ENCODE results near the gene CCDC66. TPM values are rescaled to one million over a fixed set of nuclear protein-coding genes. Genes with fewer than 3 reads are reported as not detected.
A peak's percentile ranks its signal among the peaks of the same experiment; 100 is the strongest.

Gene CCDC66
- 10 to 100 TPM; 13.9 to 15.3 TPM for total RNA-seq

GRCh38 chr3:56556908-56557830 lies at the start of gene CCDC66:
CCDC66 (plus strand) TSS chr3:56557175; CDS start chr3:56557243, 68 bp downstream.
- TF ChIP-seq CTCF (IDR thresholded peaks at IDR 0.05), result peak; percentile 72
- Histone ChIP-seq H3K4me3 (peak within 1 kb of the TSS; percentile 83), H3K27ac (peak within 1 kb of the TSS; percentile 72), H3K36me3 (no peaks in the 10 kb centered on the region), H3K9ac (ENCODE audit: low read depth in 2 of 2, low read length in 2 of 2) (peak within 1 kb of the TSS; percentile 69 to 97), H3K27me3 (no peaks in the 10 kb centered on the region), H3K9me3 (no peaks in the 10 kb centered on the region), H3K4me1 (no peaks in the 10 kb centered on the region)
- intact Hi-C loops (cut with DNase I), result no loop called here
- peak; percentile 95 for DNase-seq

GRCh38 chr3:56519641-56520040 lies 37.3 kb upstream of the CCDC66 start:
- H3K9ac ChIP-seq (ENCODE audit: low read depth in 2 of 2, low read length in 2 of 2), result no peak overlapping the region
- DNase-seq, result no peak
- no peaks in the 10 kb centered on the region for H3K27me3 ChIP-seq
- H3K27ac ChIP-seq, result no peak overlapping the region
- no peak overlapping the region for H3K4me3 ChIP-seq
- intact Hi-C loops (cut with DNase I), result no loop called here
- TF ChIP-seq CTCF (IDR thresholded peaks at IDR 0.05), result no peak
- no peaks in the 10 kb centered on the region for H3K36me3 ChIP-seq
- no peaks in the 10 kb centered on the region for H3K9me3 ChIP-seq
- H3K4me1 ChIP-seq, result no peaks in the 10 kb centered on the region

GRCh38 chr3:56522374-56522773 lies 34.6 kb upstream of the CCDC66 start:
- Histone ChIP-seq H3K9me3 (no peaks in the 10 kb centered on the region), H3K4me1 (no peaks in the 10 kb centered on the region), H3K27me3 (no peaks in the 10 kb centered on the region), H3K4me3 (no peak overlapping the region), H3K27ac (no peak overlapping the region), H3K36me3 (no peaks in the 10 kb centered on the region), H3K9ac (ENCODE audit: low read depth in 2 of 2, low read length in 2 of 2) (no peak overlapping the region)
- no peak for DNase-seq
- no peak for TF ChIP-seq CTCF (IDR thresholded peaks at IDR 0.05)
- intact Hi-C loops (cut with DNase I), result no loop called here

- Histone ChIP-seq H3K9ac (ENCODE audit: low read depth in 2 of 2, low read length in 2 of 2) (no peak overlapping the region), H3K27me3 (no peaks in the 10 kb centered on the region), H3K36me3 (no peaks in the 10 kb centered on the region), H3K9me3 (no peaks in the 10 kb centered on the region), H3K4me3 (no peak overlapping the region), H3K4me1 (no peaks in the 10 kb centered on the region), H3K27ac (no peak overlapping the region)
- intact Hi-C loops (cut with DNase I), result no loop called here
- no peak for TF ChIP-seq CTCF (IDR thresholded peaks at IDR 0.05)
- DNase-seq, result no peak
Observed at GRCh38 chr3:56525291-56525690, 31.7 kb upstream of the CCDC66 start.

GRCh38 chr3:56536735-56537134 lies 20.2 kb upstream of the CCDC66 start:
- Histone ChIP-seq H3K27ac (no peak overlapping the region), H3K4me1 (no peaks in the 10 kb centered on the region), H3K9me3 (no peaks in the 10 kb centered on the region), H3K27me3 (no peaks in the 10 kb centered on the region), H3K36me3 (no peaks in the 10 kb centered on the region), H3K9ac (ENCODE audit: low read depth in 2 of 2, low read length in 2 of 2) (no peak overlapping the region), H3K4me3 (no peak overlapping the region)
- TF ChIP-seq CTCF (IDR thresholded peaks at IDR 0.05), result no peak
- intact Hi-C loops (cut with DNase I), result no loop called here
- DNase-seq, result no peak
